GM12878 (cell line): ENCODE data around the gene ARID5B.

Experiments used
- ASH2L ChIP-seq: fragments of 300-600, 200-600 bp; sonication (generic); IDR thresholded peaks from 2 replicates; pipeline ENCODE4 v1.6.1; 2017; ENCODE audit warnings: low read depth, mild to moderate bottlenecking, borderline replicate concordance
- POLR2A ChIP-seq: IDR thresholded peaks from 2 replicates; pipeline ENCODE4 v1.6.1; 2011; ENCODE audit warnings: low read depth, mild to moderate bottlenecking, low read length
- RAD21 ChIP-seq: IDR thresholded peaks from 2 replicates; pipeline ENCODE4 v1.6.1; 2011; ENCODE audit warnings: mild to moderate bottlenecking, low read depth, low read length, moderate library complexity; ENCODE audit not compliant: insufficient read depth
- SP1 ChIP-seq: IDR thresholded peaks from one replicate; pipeline ENCODE4 v1.6.1; 2011; ENCODE audit warnings: low read depth, low read length
- TCF7 ChIP-seq: IDR thresholded peaks from 2 replicates; pipeline ENCODE4 v1.6.1; 2014; ENCODE audit warnings: antibody characterized with exemption, borderline replicate concordance
- TF ChIP-seq, protein P1 (sequence below): fragments of 450-650 bp; IDR thresholded peaks from 2 replicates; pipeline ENCODE4 v1.6.1; 2017; ENCODE audit warnings: borderline replicate concordance
- TF ChIP-seq, protein P2 (sequence below), 3 experiments: IDR thresholded peaks in 2 of 3; conservative IDR thresholded peaks in 1 of 3; 2 replicates each; pipeline ENCODE4 v1.5.1; 2011; ENCODE audit warnings: low read depth in 3 of 3, low read length in 3 of 3, mild to moderate bottlenecking in 3 of 3, control low read depth in 2 of 3, moderate library complexity in 2 of 3, inconsistent platforms in 1 of 3, mixed read lengths in 1 of 3; ENCODE audit not compliant: control insufficient read depth in 2 of 3, insufficient read depth in 1 of 3; ENCODE audit errors: extremely low read depth in 1 of 3

DNA sequence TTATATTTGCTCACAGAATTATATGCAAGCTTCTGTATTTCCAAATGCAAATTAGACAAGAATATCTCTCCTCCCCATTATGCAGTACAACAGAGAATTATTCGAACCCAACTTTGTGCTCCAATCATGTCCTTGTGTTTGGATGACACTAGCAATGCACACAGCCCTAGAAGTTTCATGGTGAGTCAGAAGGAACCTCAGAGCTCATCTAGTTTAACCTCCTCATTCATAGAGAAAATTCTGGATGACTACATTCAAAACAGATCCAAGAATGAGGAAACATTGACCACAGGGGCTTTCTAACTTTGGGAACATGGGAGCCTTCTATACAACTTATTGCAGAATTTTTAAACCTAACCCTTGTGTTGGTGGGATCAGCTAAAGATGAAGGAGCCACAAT, 12.8 kb upstream of the ARID5B start:
- TF ChIP-seq ASH2L, result no peak
- TF ChIP-seq, protein P1, sequence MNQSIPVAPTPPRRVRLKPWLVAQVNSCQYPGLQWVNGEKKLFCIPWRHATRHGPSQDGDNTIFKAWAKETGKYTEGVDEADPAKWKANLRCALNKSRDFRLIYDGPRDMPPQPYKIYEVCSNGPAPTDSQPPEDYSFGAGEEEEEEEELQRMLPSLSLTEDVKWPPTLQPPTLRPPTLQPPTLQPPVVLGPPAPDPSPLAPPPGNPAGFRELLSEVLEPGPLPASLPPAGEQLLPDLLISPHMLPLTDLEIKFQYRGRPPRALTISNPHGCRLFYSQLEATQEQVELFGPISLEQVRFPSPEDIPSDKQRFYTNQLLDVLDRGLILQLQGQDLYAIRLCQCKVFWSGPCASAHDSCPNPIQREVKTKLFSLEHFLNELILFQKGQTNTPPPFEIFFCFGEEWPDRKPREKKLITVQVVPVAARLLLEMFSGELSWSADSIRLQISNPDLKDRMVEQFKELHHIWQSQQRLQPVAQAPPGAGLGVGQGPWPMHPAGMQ, result no peak
- TF ChIP-seq RAD21, result no peak
- no peak for TF ChIP-seq TCF7
- TF ChIP-seq, protein P2, sequence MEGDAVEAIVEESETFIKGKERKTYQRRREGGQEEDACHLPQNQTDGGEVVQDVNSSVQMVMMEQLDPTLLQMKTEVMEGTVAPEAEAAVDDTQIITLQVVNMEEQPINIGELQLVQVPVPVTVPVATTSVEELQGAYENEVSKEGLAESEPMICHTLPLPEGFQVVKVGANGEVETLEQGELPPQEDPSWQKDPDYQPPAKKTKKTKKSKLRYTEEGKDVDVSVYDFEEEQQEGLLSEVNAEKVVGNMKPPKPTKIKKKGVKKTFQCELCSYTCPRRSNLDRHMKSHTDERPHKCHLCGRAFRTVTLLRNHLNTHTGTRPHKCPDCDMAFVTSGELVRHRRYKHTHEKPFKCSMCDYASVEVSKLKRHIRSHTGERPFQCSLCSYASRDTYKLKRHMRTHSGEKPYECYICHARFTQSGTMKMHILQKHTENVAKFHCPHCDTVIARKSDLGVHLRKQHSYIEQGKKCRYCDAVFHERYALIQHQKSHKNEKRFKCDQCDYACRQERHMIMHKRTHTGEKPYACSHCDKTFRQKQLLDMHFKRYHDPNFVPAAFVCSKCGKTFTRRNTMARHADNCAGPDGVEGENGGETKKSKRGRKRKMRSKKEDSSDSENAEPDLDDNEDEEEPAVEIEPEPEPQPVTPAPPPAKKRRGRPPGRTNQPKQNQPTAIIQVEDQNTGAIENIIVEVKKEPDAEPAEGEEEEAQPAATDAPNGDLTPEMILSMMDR (IDR thresholded peaks at IDR 0.05 in 2 of 3, conservative IDR thresholded peaks at IDR 0.05 in 1 of 3; ENCODE audit: control insufficient read depth in 2 of 3, extremely low read depth in 1 of 3, insufficient read depth in 1 of 3, low read depth in 3 of 3, low read length in 3 of 3), result no peak
- TF ChIP-seq SP1, result no peak
- TF ChIP-seq POLR2A, result no peak
